ENCODE results near the gene KIF6. TPM values are rescaled to one million over a fixed set of nuclear protein-coding genes. Genes with fewer than 3 reads are reported as not detected.
A peak's percentile ranks its signal among the peaks of the same experiment; 100 is the strongest.

Gene KIF6
- total RNA-seq, 1 donor from 2014 or later, result 0.33 TPM

DNA sequence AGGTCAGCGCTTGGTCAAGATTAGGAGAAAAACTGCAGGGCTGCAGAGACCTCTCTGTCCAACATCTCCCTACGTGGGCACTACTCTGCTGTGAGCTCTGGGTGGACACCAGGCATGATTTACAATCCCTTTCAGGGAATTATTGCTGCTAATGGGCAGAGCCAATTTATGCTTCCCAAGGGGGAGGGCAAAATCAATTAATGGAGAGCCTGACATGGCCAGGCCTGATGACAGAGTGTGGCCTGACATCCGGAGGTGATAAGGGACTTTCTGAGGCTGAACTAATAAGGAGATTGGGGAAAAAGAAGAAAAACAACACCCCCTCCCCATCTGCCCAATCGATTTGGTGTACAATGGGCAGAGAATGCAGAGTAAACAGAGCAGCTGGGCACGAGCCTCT lies 397.7 kb downstream of the KIF6 start:
- DNase-seq, result no peak
- Mint-ChIP-seq H3K27me3 (peaks cover 9% of the 10 kb centered on the region), H3K4me1 (no peaks in the 10 kb centered on the region), H3K27ac (no peak overlapping the region), H3K4me3 (no peak overlapping the region), H3K36me3 (ENCODE audit: low read depth) (no peaks in the 10 kb centered on the region), H3K9me3 (no peaks in the 10 kb centered on the region)
- intact Hi-C loops (cut with micrococcal nuclease), result no loop called here

DNA sequence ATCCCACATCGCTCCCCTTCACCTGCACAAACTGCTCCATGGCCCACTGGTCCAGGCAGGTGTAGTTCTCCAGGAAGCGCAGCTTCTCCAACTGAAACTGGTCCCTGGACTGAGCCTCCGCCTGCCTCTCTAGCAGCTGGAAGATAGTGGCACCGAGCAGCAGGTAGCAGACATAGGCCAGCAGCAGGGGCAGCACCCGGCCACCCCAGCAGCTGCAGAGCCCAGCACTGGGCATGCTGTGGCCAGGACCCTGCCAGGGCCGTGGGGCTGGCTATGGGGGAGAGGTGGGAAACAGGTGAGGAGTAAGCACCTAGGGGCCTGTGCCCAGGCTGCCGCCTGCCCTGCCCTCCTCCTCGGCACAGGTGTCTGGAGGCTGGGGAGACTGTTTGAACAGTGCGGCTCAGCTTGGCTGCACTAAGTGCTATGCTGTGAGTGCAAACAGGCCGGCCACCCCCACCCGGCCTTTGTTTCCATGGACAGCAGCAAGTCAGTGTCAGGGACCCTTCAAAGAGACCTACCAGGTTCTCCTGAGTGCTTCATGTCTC lies 402.8 kb downstream of the KIF6 start, which contains the start of gene KCNK16:
TSS of gene KCNK16 (minus strand) at position 397 of the 545 bp plus-strand sequence. CDS start at position 235, 162 bp downstream.
- H3K4me1 Mint-ChIP-seq, result no peaks in the 10 kb centered on the region
- peaks cover 20% of the 10 kb centered on the region for H3K27me3 Mint-ChIP-seq
- H3K27ac Mint-ChIP-seq, result no peak within 1 kb of the TSS
- H3K4me3 Mint-ChIP-seq, result no peak within 1 kb of the TSS
- DNase-seq, result no peak
- no peaks in the 10 kb centered on the region for H3K9me3 Mint-ChIP-seq
- H3K36me3 Mint-ChIP-seq (ENCODE audit: low read depth), result no peaks in the 10 kb centered on the region
- intact Hi-C loops (cut with micrococcal nuclease), result no loop called here

- H3K36me3 Mint-ChIP-seq (ENCODE audit: low read depth), result no peaks in the 10 kb centered on the region
- no peak overlapping the region for H3K4me3 Mint-ChIP-seq
- H3K27ac Mint-ChIP-seq, result no peak overlapping the region
- intact Hi-C loops (cut with micrococcal nuclease), result no loop called here
- H3K27me3 Mint-ChIP-seq, result peaks cover 23% of the 10 kb centered on the region
- DNase-seq, result no peak
- no peaks in the 10 kb centered on the region for H3K9me3 Mint-ChIP-seq
- no peaks in the 10 kb centered on the region for H3K4me1 Mint-ChIP-seq
Measured at GRCh38 chr6:39321761-39322160, 403.4 kb downstream of the KIF6 start.

- H3K27me3 Mint-ChIP-seq, result peaks cover 31% of the 10 kb centered on the region
- intact Hi-C loops (cut with micrococcal nuclease), result no loop called here
- H3K4me3 Mint-ChIP-seq, result no peak overlapping the region
- DNase-seq, result no peak
- no peak overlapping the region for H3K27ac Mint-ChIP-seq
- no peaks in the 10 kb centered on the region for H3K4me1 Mint-ChIP-seq
- no peaks in the 10 kb centered on the region for H3K9me3 Mint-ChIP-seq
- H3K36me3 Mint-ChIP-seq (ENCODE audit: low read depth), result no peaks in the 10 kb centered on the region
Measured at GRCh38 chr6:39320363-39320984, 404.7 kb downstream of the KIF6 start.

DNA sequence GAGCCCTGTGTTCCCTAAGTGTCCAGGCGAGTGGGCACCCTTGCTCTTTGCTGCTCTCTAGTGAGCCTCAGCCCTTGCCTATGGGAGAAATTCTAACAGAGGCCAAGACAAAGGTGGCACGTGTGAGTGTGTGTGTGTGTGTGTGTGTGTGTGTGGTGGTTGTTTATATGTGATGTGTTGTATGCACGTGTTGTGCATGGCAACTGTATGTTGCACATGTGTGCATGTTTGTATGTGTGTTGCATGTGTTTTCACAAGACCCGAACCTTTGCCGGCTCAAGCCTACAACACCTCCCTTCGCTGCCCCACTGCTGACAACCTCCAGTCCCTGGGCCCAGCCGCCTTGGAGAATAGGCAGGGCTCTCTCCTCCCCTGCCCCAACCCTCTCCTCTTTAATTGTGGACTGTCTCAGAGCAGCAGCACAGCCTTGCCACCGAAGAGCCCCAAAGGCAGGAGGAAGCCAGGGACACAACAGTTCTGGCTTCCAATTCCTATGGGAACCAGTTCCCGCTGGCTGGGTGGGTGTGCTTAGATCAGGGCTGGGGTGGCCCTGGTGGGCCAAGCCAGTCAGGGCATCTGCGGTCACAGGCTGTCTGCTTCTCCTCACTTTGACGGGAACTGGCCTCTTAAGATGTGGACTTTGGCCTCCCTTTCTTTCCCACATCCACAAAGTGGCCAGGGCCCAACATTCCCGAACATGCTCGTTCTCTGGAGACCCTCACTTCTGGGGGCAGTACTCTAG lies 405.4 kb downstream of the KIF6 start:
- Mint-ChIP-seq H3K36me3 (ENCODE audit: low read depth) (no peaks in the 10 kb centered on the region), H3K4me1 (no peaks in the 10 kb centered on the region), H3K27me3 (peaks cover 37% of the 10 kb centered on the region), H3K27ac (no peak overlapping the region), H3K9me3 (no peaks in the 10 kb centered on the region), H3K4me3 (no peak overlapping the region)
- intact Hi-C loops (cut with micrococcal nuclease), result no loop called here
- no peak for DNase-seq

- no peaks in the 10 kb centered on the region for H3K9me3 Mint-ChIP-seq
- no peak for DNase-seq
- H3K27me3 Mint-ChIP-seq, result peaks cover 39% of the 10 kb centered on the region
- no peaks in the 10 kb centered on the region for H3K36me3 Mint-ChIP-seq (ENCODE audit: low read depth)
- intact Hi-C loops (cut with micrococcal nuclease), result no loop called here
- H3K4me3 Mint-ChIP-seq, result no peak overlapping the region
- H3K27ac Mint-ChIP-seq, result no peak overlapping the region
- H3K4me1 Mint-ChIP-seq, result no peaks in the 10 kb centered on the region
Measured at GRCh38 chr6:39317256-39317655, 408.0 kb downstream of the KIF6 start.

GRCh38 chr6:39314273-39314795 lies 410.9 kb downstream of the KIF6 start, which contains the start of gene KCNK17:
TSS of gene KCNK17 (minus strand) at chr6:39314419. CDS start at chr6:39314320, 99 bp downstream.
- H3K4me1 Mint-ChIP-seq, result no peaks in the 10 kb centered on the region
- H3K4me3 Mint-ChIP-seq, result peak within 1 kb of the TSS; percentile 12
- no peak within 1 kb of the TSS for H3K27ac Mint-ChIP-seq
- intact Hi-C loops (cut with micrococcal nuclease), result no loop called here
- H3K27me3 Mint-ChIP-seq, result peaks cover 46% of the 10 kb centered on the region
- H3K36me3 Mint-ChIP-seq (ENCODE audit: low read depth), result no peaks in the 10 kb centered on the region
- H3K9me3 Mint-ChIP-seq, result no peaks in the 10 kb centered on the region
- no peak for DNase-seq

- H3K9me3 Mint-ChIP-seq, result no peaks in the 10 kb centered on the region
- no peak for DNase-seq
- H3K27me3 Mint-ChIP-seq, result peaks cover 42% of the 10 kb centered on the region
- intact Hi-C loops (cut with micrococcal nuclease), result no loop called here
- H3K4me3 Mint-ChIP-seq, result peak overlapping the region; percentile 12
- H3K4me1 Mint-ChIP-seq, result no peaks in the 10 kb centered on the region
- H3K36me3 Mint-ChIP-seq (ENCODE audit: low read depth), result no peaks in the 10 kb centered on the region
- H3K27ac Mint-ChIP-seq, result no peak overlapping the region
Measured at GRCh38 chr6:39313526-39314272, 411.5 kb downstream of the KIF6 start.

DNA sequence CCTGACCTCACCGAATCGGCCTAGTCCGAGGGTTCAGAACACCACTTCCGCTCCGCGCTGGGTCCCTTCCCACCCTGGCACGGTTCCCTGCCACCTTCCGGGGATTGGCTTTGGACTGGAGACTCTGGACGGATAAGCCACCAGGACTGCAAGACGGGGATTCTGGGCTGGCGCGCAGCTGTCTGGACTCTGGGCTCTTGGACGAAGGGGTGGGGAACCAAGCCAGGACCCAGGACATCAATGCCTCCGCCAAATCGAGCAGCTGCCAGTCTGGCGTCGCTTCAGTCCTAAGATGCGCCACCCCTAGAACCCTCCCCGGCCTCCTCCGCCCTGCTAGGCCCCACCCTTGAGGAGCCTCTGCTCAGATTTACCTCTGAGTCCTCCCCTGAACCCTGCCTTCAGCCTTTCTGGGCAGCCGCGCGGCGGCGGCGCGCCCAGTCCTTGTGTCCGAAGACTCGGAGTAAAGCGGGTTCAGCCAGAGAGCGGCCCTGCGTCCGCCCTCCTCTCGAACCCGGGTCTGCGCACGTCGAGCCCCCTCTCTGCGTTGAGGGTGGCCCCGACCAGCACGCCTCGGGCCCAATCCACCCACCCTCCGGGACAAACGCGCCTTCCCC lies 412.2 kb downstream of the KIF6 start:
- H3K27me3 Mint-ChIP-seq, result peaks cover 38% of the 10 kb centered on the region
- intact Hi-C loops (cut with micrococcal nuclease), result no loop called here

GRCh38 chr6:39310542-39310941 lies 414.7 kb downstream of the KIF6 start:
- peaks cover 28% of the 10 kb centered on the region for H3K27me3 Mint-ChIP-seq
- H3K27ac Mint-ChIP-seq, result no peak overlapping the region
- no peak for DNase-seq
- H3K9me3 Mint-ChIP-seq, result no peaks in the 10 kb centered on the region
- no peak overlapping the region for H3K4me3 Mint-ChIP-seq
- no peaks in the 10 kb centered on the region for H3K4me1 Mint-ChIP-seq
- H3K36me3 Mint-ChIP-seq (ENCODE audit: low read depth), result no peaks in the 10 kb centered on the region
- intact Hi-C loops (cut with micrococcal nuclease), result no loop called here

More for the DNA sequence above, 412.2 kb downstream of the KIF6 start:
- no peak for DNase-seq
- H3K9me3 Mint-ChIP-seq, result no peaks in the 10 kb centered on the region
- H3K4me3 Mint-ChIP-seq, result no peak overlapping the region
- no peaks in the 10 kb centered on the region for H3K36me3 Mint-ChIP-seq (ENCODE audit: low read depth)
- no peak overlapping the region for H3K27ac Mint-ChIP-seq
- no peaks in the 10 kb centered on the region for H3K4me1 Mint-ChIP-seq

GRCh38 chr6:39309942-39310531 lies 415.2 kb downstream of the KIF6 start:
- intact Hi-C loops (cut with micrococcal nuclease), result loop anchor here (2.0 kb wide), 1 partner anchor 437 kb away; no protein-coding TSS in a partner anchor
- H3K27ac Mint-ChIP-seq, result no peak overlapping the region

DNA sequence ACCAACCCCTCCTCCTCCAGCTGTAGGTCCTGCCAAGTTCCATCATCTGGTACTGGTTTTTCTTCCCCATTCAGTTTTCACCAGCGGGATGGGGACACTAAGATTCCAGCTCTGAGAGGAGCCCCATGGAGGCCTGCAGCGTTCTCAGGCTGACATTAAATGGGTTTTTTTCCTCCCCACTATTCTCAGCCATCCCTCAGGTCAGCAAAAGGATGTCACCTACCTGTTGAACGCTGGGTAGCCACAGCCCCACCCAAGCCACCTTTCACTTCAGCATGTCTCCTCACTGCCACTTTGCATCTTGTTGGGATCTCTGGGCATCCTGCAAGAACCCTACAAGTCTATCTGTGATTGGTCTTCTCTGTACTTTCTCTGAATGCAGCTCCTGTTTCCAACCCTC lies 417.7 kb downstream of the KIF6 start:
- Mint-ChIP-seq H3K36me3 (ENCODE audit: low read depth) (no peaks in the 10 kb centered on the region), H3K27me3 (peaks cover 16% of the 10 kb centered on the region), H3K4me3 (no peak overlapping the region), H3K9me3 (no peaks in the 10 kb centered on the region), H3K27ac (no peak overlapping the region), H3K4me1 (peaks cover 5% of the 10 kb centered on the region)
- intact Hi-C loops (cut with micrococcal nuclease), result no loop called here
- no peak for DNase-seq

More at GRCh38 chr6:39309942-39310531, 415.2 kb downstream of the KIF6 start:
- H3K4me3 Mint-ChIP-seq, result no peak overlapping the region
- H3K9me3 Mint-ChIP-seq, result no peaks in the 10 kb centered on the region
- no peaks in the 10 kb centered on the region for H3K4me1 Mint-ChIP-seq
- peaks cover 24% of the 10 kb centered on the region for H3K27me3 Mint-ChIP-seq
- peak; percentile 89 for DNase-seq
- H3K36me3 Mint-ChIP-seq (ENCODE audit: low read depth), result no peaks in the 10 kb centered on the region

DNA sequence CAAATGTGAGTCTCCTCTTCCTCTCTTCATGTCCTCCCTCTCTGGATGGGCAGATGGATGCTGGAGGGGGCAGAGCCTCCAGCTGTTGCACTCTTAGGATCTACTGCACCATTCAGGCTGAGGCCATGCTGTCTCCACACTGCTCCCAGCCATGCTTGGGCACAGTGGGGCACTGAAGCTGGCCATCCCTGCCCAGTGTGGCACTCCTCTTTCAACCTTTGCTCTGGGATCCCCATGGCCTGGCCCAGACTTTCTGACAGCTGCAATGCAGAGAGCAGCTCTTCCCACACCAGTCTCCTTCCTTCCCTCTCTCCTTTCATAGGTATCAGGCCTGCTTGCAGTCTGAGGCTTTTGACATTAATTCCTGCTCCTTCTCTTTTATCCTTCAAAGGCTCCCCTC lies 420.3 kb downstream of the KIF6 start:
- Mint-ChIP-seq H3K36me3 (ENCODE audit: low read depth) (no peaks in the 10 kb centered on the region), H3K4me3 (no peak overlapping the region), H3K27me3 (peaks cover 2% of the 10 kb centered on the region), H3K27ac (no peak overlapping the region), H3K9me3 (no peaks in the 10 kb centered on the region), H3K4me1 (peaks cover 8% of the 10 kb centered on the region)
- intact Hi-C loops (cut with micrococcal nuclease), result loop anchor here (5.0 kb wide), 1 partner anchor 308 kb away; no protein-coding TSS in a partner anchor
- no peak for DNase-seq
